ENCODE data around the gene PLAAT4.

Gene PLAAT4

GRCh38 chr11:63560506-63561180, 24.0 kb downstream of the PLAAT4 start:
- no peak for TF ChIP-seq CTCF (IDR thresholded peaks at IDR 0.05)
- peak overlapping the region in 1 of 2 donors; percentile 69 for H3K27ac ChIP-seq
- no peak for DNase-seq (ENCODE audit: low spot score)
- no peak overlapping the region for H3K4me3 ChIP-seq

- Histone ChIP-seq H3K4me3 (no peak within 1 kb of the TSS), H3K27ac (no peak within 1 kb of the TSS)
- no peak for TF ChIP-seq CTCF (IDR thresholded peaks at IDR 0.05)
- no peak for DNase-seq (ENCODE audit: low spot score)
Measured at GRCh38 chr11:63563201-63564055, 26.8 kb downstream of the PLAAT4 start, which contains the start of gene PLAAT2. Gene PLAAT2, minus strand, starts transcription at chr11:63563379. Its CDS starts 55 bp downstream, at chr11:63563324.

GRCh38 chr11:63564056-63564774, 27.6 kb downstream of the PLAAT4 start:
- Histone ChIP-seq H3K4me3 (no peak overlapping the region), H3K27ac (no peak overlapping the region)
- no peak for DNase-seq (ENCODE audit: low spot score)
- TF ChIP-seq CTCF (IDR thresholded peaks at IDR 0.05), result no peak

DNA sequence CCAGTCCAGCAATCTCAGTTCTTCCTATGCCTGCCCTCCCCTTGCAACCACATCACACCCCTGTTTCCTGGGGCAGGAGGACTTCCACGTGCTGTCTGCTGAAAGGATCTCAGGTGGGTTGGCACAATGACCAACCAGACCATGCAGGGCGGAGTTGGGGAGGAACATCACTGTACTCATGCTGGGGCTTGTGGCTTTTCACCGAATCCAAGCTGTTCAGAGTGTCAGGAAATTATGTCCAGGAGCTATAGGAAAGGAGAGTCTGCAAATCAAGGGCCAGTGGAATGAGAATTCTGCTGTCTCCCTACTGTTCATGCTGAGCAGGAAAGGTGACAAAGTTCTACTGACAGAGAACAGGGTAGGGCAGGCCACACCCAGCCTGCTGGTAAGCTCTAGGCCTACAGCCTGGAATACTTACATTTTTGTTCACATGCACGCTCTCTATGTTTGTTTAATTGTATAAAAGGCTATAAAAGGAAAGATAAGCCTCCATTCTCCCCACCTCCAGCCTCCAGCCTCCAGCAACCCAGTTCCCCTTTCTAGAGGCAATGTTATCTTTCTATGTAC, 28.3 kb downstream of the PLAAT4 start:
- no peak for TF ChIP-seq CTCF (IDR thresholded peaks at IDR 0.05)
- no peak for DNase-seq (ENCODE audit: low spot score)
- H3K27ac ChIP-seq, result no peak overlapping the region
- no peak overlapping the region for H3K4me3 ChIP-seq

GRCh38 chr11:63567044-63567840, 30.6 kb downstream of the PLAAT4 start:
- no peak for DNase-seq (ENCODE audit: low spot score)
- no peak for TF ChIP-seq CTCF (IDR thresholded peaks at IDR 0.05)
- no peak overlapping the region for H3K4me3 ChIP-seq

DNA sequence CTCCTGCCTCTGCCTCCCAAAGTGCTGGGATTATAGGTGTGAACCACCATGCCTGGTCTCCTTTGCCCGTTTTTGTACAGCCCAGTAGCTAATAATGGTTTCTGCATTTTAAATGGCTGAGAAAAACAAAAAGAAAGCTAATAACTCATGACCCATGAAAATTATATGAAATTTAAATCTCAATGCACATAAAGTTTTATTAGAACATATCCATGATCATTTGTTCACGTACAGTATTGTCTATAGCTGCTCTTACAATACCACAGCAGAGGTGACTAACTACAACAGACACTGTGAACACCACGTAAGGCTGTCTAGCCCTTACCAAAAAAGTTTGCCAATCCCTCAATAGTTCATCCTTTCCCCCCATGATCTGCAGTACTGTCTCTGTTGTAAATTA, 33.0 kb downstream of the PLAAT4 start:
- no peak overlapping the region for H3K4me3 ChIP-seq
- no peak overlapping the region for H3K27ac ChIP-seq
- DNase-seq (ENCODE audit: low spot score), result no peak
- TF ChIP-seq CTCF (IDR thresholded peaks at IDR 0.05), result no peak

More at GRCh38 chr11:63567044-63567840, 30.6 kb downstream of the PLAAT4 start:
- H3K27ac ChIP-seq, result peak overlapping the region in 1 of 2 donors; percentile 40

All from coronary artery (tissue), 2 donors.